KBM-7 (cell line): Measurements from ENCODE around the gene PROSER3.

ENCODE experiments used
- DNase-seq: peaks from one replicate; pipeline ENCODE4 v3.0.0-alpha.2; 2015
- in situ Hi-C: fragments of 300-500 bp; cut with MboI; formaldehyde crosslinking; loops from 2 replicates; pipeline ENCODE4 v1.14.3; 2020; ENCODE audit warnings: low sequenced_read_pairs, low pct_unique_long_range_greater_than_20kb, mixed read lengths

The PROSER3 gene

GRCh38 chr19:35750167-35750566 lies 7.8 kb upstream of the PROSER3 start:
- DNase-seq, result no peak
- in situ Hi-C loops, result no loop called here

- in situ Hi-C loops, result no loop called here
Measured at GRCh38 chr19:35751839-35752745, 5.9 kb upstream of the PROSER3 start.

GRCh38 chr19:35752746-35753350 lies 5.1 kb upstream of the PROSER3 start:
- DNase-seq, result no peak
- in situ Hi-C loops, result no loop called here

More at GRCh38 chr19:35751839-35752745, 5.9 kb upstream of the PROSER3 start:
- no peak for DNase-seq

GRCh38 chr19:35753634-35754369 lies 4.2 kb upstream of the PROSER3 start:
- DNase-seq, result no peak
- in situ Hi-C loops, result no loop called here

- in situ Hi-C loops, result no loop called here
- DNase-seq, result no peak
Measured at GRCh38 chr19:35754370-35755130, 3.4 kb upstream of the PROSER3 start.

GRCh38 chr19:35755131-35755549 lies 2.8 kb upstream of the PROSER3 start:
- DNase-seq, result no peak
- in situ Hi-C loops, result no loop called here

- in situ Hi-C loops, result no loop called here
Measured at GRCh38 chr19:35755550-35756376, 2.2 kb upstream of the PROSER3 start.

GRCh38 chr19:35756377-35757230 lies 1.4 kb upstream of the PROSER3 start, which contains the start of gene HSPB6:
Gene HSPB6, minus strand, starts transcription at chr19:35757029. Its CDS starts 21 bp downstream, at chr19:35757008.
- no peak for DNase-seq
- in situ Hi-C loops, result no loop called here

More at GRCh38 chr19:35755550-35756376, 2.2 kb upstream of the PROSER3 start:
- no peak for DNase-seq

- DNase-seq, result no peak
- in situ Hi-C loops, result no loop called here
Measured at GRCh38 chr19:35757231-35757748, 686 bp upstream of the PROSER3 start.

GRCh38 chr19:35759697-35760096 lies 1.7 kb downstream of the PROSER3 start:
- no peak for DNase-seq
- in situ Hi-C loops, result no loop called here

GRCh38 chr19:35760711-35761349 lies 2.9 kb downstream of the PROSER3 start:
- DNase-seq, result no peak
- in situ Hi-C loops, result no loop called here

GRCh38 chr19:35764432-35765315 lies 6.7 kb downstream of the PROSER3 start:
- in situ Hi-C loops, result no loop called here

GRCh38 chr19:35766571-35767104 lies 8.7 kb downstream of the PROSER3 start:
- no peak for DNase-seq
- in situ Hi-C loops, result no loop called here

More at GRCh38 chr19:35764432-35765315, 6.7 kb downstream of the PROSER3 start:
- DNase-seq, result no peak

GRCh38 chr19:35767288-35768081 lies 9.5 kb downstream of the PROSER3 start:
- in situ Hi-C loops, result no loop called here
- no peak for DNase-seq

- in situ Hi-C loops, result no loop called here
- no peak for DNase-seq
Measured at GRCh38 chr19:35768082-35768421, 10.1 kb downstream of the PROSER3 start.
